Prostate gland (tissue), 2 donors: Measurements from ENCODE around the gene PDLIM3. TPM values are rescaled to one million over a fixed set of nuclear protein-coding genes. Genes with fewer than 3 reads are reported as not detected.

ENCODE experiments used
- DNase-seq: peaks from one replicate; pipeline ENCODE4 v3.0.0-alpha.2; 2019; ENCODE audit warnings: low spot score
- H3K27ac ChIP-seq, 2 donors: fragments of 200-600 bp; sonication (generic); 2 replicates each; pipeline ENCODE4 v1.5.1; 2017 to 2019
- H3K27me3 ChIP-seq: fragments of 200-600 bp; sonication (generic); replicated peaks from 2 replicates; pipeline ENCODE4 v1.5.1; 2019; ENCODE audit not compliant: insufficient read depth
- H3K36me3 ChIP-seq, 2 donors: fragments of 200-600 bp; sonication (generic); 1 replicate in 1 of 2; 2 replicates in 1 of 2; pipeline versions ENCODE4 v1.5.1 to v1.8.1; 2017 to 2019
- H3K4me1 ChIP-seq: fragments of 200-600 bp; sonication (generic); replicated peaks from 2 replicates; pipeline ENCODE4 v1.5.1; 2019
- H3K4me3 ChIP-seq, 2 donors: fragments of 200-600 bp; sonication (generic); 2 replicates each; pipeline ENCODE4 v1.5.1; 2017 to 2019
- H3K9me3 ChIP-seq: fragments of 200-600 bp; sonication (generic); 2 replicates; pipeline ENCODE4 v1.5.1; 2017
- POLR2A ChIP-seq: fragments of 450-650 bp; IDR thresholded peaks from one replicate; pipeline ENCODE4 v1.6.1; 2016; ENCODE audit warnings: antibody characterized with exemption, mild to moderate bottlenecking
- POLR2AphosphoS5 ChIP-seq: sonication (generic); formaldehyde crosslinking; IDR thresholded peaks from one replicate; pipeline ENCODE4 v1.6.1; 2017; ENCODE audit warnings: antibody characterized with exemption
- WGBS: methylation state at CpG from one replicate; pipeline ENCODE4 v1.1.5; 2018; 5-methylcytosine and 5-hydroxymethylcytosine counted together
- intact Hi-C: fragments of 100-400 bp; cut with DNase I; formaldehyde crosslinking; loops from one replicate; pipeline ENCODE4 v1.14.2; 2022
- total RNA-seq, 2 donors: library from RNA; depleted of rRNA; stranded (reverse); fragments of >200 nt; gene quantifications; one replicate each; pipeline ENCODE4 v1.1.0, GENCODE V29; 2016
- TF ChIP-seq, protein P1 (sequence below), 4 experiments: fragments of 200-600 bp in 2 of 4; fragments of 450-650 bp in 2 of 4; sonication (generic) in 2 of 4; IDR thresholded peaks; 1 replicate in 3 of 4; 2 replicates in 1 of 4; pipeline ENCODE4 v1.5.1; 2016 to 2019; ENCODE audit warnings: antibody characterized with exemption in 4 of 4, mild to moderate bottlenecking in 2 of 4, moderate library complexity in 2 of 4

PDLIM3 gene
- total RNA-seq, 2 donors from 2014 or later = 78.7 to 139 TPM

DNA sequence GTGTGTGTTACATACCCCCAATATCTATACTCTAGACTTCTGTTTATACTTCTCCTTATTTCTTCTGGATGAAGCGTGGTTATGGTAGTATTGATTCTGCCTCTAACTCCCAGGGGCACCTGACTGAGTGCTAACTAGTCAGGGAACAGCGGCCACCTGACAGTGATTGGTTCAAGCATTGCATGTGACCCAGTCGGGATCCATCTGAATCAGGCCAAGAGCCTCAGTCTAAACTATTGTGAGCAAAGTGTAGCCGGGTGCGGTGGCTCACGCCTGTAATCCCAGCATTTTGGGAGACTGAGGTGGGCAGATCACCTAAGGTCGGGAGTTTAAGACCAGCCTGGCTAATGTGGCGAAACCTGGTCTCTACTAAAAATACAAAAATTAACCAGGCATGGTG lies 73.7 kb downstream of the PDLIM3 start:
- Histone ChIP-seq H3K36me3 (no peaks in the 10 kb centered on the region), H3K27me3 (no peaks in the 10 kb centered on the region), H3K9me3 (no peaks in the 10 kb centered on the region), H3K4me3 (no peak overlapping the region), H3K4me1 (no peaks in the 10 kb centered on the region), H3K27ac (no peak overlapping the region)
- TF ChIP-seq, protein P1, sequence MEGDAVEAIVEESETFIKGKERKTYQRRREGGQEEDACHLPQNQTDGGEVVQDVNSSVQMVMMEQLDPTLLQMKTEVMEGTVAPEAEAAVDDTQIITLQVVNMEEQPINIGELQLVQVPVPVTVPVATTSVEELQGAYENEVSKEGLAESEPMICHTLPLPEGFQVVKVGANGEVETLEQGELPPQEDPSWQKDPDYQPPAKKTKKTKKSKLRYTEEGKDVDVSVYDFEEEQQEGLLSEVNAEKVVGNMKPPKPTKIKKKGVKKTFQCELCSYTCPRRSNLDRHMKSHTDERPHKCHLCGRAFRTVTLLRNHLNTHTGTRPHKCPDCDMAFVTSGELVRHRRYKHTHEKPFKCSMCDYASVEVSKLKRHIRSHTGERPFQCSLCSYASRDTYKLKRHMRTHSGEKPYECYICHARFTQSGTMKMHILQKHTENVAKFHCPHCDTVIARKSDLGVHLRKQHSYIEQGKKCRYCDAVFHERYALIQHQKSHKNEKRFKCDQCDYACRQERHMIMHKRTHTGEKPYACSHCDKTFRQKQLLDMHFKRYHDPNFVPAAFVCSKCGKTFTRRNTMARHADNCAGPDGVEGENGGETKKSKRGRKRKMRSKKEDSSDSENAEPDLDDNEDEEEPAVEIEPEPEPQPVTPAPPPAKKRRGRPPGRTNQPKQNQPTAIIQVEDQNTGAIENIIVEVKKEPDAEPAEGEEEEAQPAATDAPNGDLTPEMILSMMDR (IDR thresholded peaks at IDR 0.05) = no peak
- TF ChIP-seq POLR2AphosphoS5 (no peak), POLR2A (no peak)
- no peak for DNase-seq
- intact Hi-C loops = no loop called here
- WGBS = 91% methylated on average over 8 of the region's 8 CpGs

DNA sequence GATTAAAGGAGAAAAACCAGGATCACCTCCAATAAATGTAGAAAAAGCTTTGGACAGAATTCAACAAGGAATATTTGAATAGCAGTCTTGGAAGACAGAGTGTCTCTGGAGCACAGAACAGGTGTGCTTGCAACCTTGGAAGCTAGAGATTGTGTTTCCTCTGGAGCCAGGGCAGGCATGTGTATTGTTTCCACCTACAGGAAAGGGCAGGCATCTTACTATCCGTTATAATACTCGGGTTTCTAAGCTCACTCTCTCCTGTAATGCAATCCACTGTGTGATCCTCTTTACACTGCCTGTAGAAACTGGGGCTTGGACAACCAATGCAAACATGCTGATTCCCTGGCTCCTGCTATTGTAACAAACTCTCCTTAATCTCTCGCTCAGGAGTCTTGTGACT lies 78.2 kb downstream of the PDLIM3 start:
- Histone ChIP-seq H3K27me3 (no peaks in the 10 kb centered on the region), H3K4me1 (no peaks in the 10 kb centered on the region), H3K27ac (no peak overlapping the region), H3K4me3 (no peak overlapping the region), H3K9me3 (no peaks in the 10 kb centered on the region), H3K36me3 (no peaks in the 10 kb centered on the region)
- DNase-seq = no peak
- 36% methylated on average over 3 of the region's 3 CpGs for WGBS
- intact Hi-C loops = no loop called here
- TF ChIP-seq POLR2A (no peak), POLR2AphosphoS5 (no peak)
- TF ChIP-seq, protein P1 (IDR thresholded peaks at IDR 0.05) = no peak

DNA sequence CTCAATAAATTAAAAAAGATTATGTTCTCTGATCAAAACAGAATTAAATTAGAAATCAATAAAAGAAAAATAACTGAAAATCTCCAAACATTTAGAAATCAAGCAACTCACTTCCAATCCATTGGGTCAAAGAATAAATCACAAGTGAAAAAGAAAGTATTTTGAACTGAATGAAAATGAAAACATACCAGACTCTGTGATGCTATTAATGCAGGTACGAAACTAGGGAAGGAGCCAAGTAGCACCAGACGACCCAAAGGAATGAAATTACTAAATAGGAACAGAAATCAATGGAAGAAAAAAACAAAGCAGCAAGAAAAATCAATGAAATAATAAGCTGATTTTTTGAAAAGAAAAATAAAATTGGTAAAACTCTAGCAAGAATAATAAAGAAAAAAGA lies 79.2 kb downstream of the PDLIM3 start:
- 19% methylated on average over 2 of the region's 2 CpGs for WGBS
- TF ChIP-seq POLR2A (no peak), POLR2AphosphoS5 (no peak)
- TF ChIP-seq, protein P1 (IDR thresholded peaks at IDR 0.05) = no peak

More for the DNA sequence above, 79.2 kb downstream of the PDLIM3 start:
- Histone ChIP-seq H3K4me3 (no peak overlapping the region), H3K4me1 (no peaks in the 10 kb centered on the region), H3K27me3 (no peaks in the 10 kb centered on the region), H3K9me3 (no peaks in the 10 kb centered on the region), H3K36me3 (no peaks in the 10 kb centered on the region), H3K27ac (no peak overlapping the region)
- intact Hi-C loops = no loop called here
- no peak for DNase-seq

Other genes with a start within 250 kb of the PDLIM3 start
- 1 to 10 TPM in 1 of 2 donors, under 1 TPM in 1; 0.32 to 1.4 TPM for gene LRP2BP, start 139.6 kb downstream of the PDLIM3 start, total RNA-seq
- gene ANKRD37, start 138.7 kb downstream of the PDLIM3 start, total RNA-seq = 10 to 100 TPM; 17.7 to 19.0 TPM
- gene UFSP2, start 109.5 kb downstream of the PDLIM3 start, total RNA-seq = 10 to 100 TPM; 32.1 to 42.7 TPM
- 10 to 100 TPM in 1 of 2 donors, 1 to 10 TPM in 1; 2.8 to 10.3 TPM for gene CCDC110, start 63.8 kb downstream of the PDLIM3 start, total RNA-seq